Naive B cell (primary cell): ENCODE results near the gene NFE2L1. TPM values are rescaled to one million over a fixed set of nuclear protein-coding genes. Genes with fewer than 3 reads are reported as not detected.
"Not testable (repeated sequence)": the region's sequence is repeated elsewhere in the genome, so short reads cannot be mapped to it uniquely, and the experiment has no call there.

ENCODE experiments used
- ATAC-seq, 2 donors: fragments of 150-1000 bp; cut with Tn5 transposase; 2 replicates each; pipeline ENCODE4 v1.10.0; 2021; ENCODE audit warnings: low read depth in 2 of 2, mild to moderate bottlenecking in 2 of 2, moderate library complexity in 2 of 2
- DNase-seq: peaks from one replicate; pipeline ENCODE4 v3.0.0; 2022
- H3K27ac Mint-ChIP-seq, 6 donors: one replicate each; pipeline ENCODE4 v1.8.0; 2020 to 2022; ENCODE audit warnings: mild to moderate bottlenecking in 6 of 6, mixed read lengths in 6 of 6, moderate library complexity in 5 of 6, inconsistent platforms in 2 of 6
- H3K27me3 Mint-ChIP-seq, 3 donors: one replicate each; pipeline ENCODE4 v1.8.0; 2021 to 2022; ENCODE audit warnings: mixed read lengths in 3 of 3, mild to moderate bottlenecking in 1 of 3
- H3K36me3 Mint-ChIP-seq, 2 donors: one replicate each; pipeline ENCODE4 v1.8.0; 2020 to 2022; ENCODE audit warnings: mixed read lengths in 2 of 2, inconsistent platforms in 1 of 2, mild to moderate bottlenecking in 1 of 2
- H3K4me1 Mint-ChIP-seq, 3 donors: one replicate each; pipeline ENCODE4 v1.8.0; 2020 to 2022; ENCODE audit warnings: mixed read lengths in 3 of 3, inconsistent platforms in 1 of 3, mild to moderate bottlenecking in 1 of 3, moderate library complexity in 1 of 3
- H3K4me3 Mint-ChIP-seq, 8 donors: one replicate each; pipeline ENCODE4 v1.8.0; 2020 to 2022; ENCODE audit warnings: mild to moderate bottlenecking in 8 of 8, mixed read lengths in 8 of 8, moderate library complexity in 8 of 8, inconsistent platforms in 2 of 8
- H3K9me3 Mint-ChIP-seq, 7 donors: one replicate each; pipeline ENCODE4 v1.8.0; 2020 to 2022; ENCODE audit warnings: mixed read lengths in 7 of 7, mild to moderate bottlenecking in 5 of 7, inconsistent platforms in 2 of 7, moderate library complexity in 1 of 7
- polyA plus RNA-seq, 6 donors: library from polyadenylated mRNA; unstranded; fragments of 300-500 nt; fragmentation: Illumina TruSeq; gene quantifications; one replicate each; pipeline ENCODE4 v1.2.3, GENCODE V29; 2021; ENCODE audit warnings: low read depth in 6 of 6

NFE2L1 gene
- polyA plus RNA-seq, 6 donors from 2014 or later = 1.3 to 10.5 (median 6.7) TPM

DNA sequence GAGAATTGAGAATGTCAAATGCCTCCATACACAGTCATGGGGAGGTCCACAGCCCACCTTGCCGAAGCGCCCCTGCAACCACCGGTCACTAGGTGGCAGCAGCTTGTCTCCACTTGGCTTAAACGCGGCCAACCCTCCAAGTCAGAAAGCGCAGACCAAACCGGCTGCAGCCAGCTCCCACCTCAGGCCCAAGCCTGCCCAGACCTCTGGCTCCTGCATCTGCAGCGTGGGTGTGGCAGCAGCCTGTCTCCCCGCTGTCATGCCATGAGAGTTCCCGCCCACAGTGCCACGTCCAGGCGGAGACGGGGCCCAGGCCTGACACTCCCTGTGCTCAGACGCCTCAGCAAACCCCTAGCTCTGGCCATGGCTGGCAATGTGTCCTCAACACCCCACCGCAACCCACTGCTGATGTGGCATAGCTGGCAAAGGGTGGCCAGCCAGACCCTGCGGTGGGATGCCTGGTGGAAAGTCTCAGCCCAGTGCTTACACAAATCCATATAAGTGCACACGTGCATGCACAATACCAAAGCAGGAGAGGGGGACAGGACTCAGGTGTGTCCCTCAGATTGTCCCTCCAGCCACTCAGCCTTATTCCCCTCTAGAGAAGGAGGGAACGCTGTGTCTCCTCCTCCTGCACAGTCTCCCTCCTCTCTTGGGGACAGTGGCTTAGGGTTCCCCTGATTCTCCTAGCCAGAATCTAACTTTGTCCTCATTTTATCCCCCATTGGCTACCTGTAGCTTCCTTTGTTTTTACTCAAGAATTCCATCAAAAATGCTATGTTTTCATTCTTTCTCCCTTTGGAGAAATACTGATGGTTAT lies 21.4 kb upstream of the NFE2L1 start:
- Mint-ChIP-seq H3K4me1 (peaks cover 24 to 43% (median 28%) of the 10 kb centered on the region in 3 donors), H3K27me3 (peaks cover 21 to 56% (median 54%) of the 10 kb centered on the region in 3 donors), H3K4me3 (peak overlapping the region in 6 of 8 donors; percentile 53 to 89 (median 64)), H3K36me3 (no peaks in the 10 kb centered on the region), H3K9me3 (peaks cover 0 to 2% (median 0%) of the 10 kb centered on the region in 7 donors), H3K27ac (peak overlapping the region in 1 of 6 donors; percentile 17)
- peak; percentile 25 to 29 for ATAC-seq
- peak; percentile 71 for DNase-seq

DNA sequence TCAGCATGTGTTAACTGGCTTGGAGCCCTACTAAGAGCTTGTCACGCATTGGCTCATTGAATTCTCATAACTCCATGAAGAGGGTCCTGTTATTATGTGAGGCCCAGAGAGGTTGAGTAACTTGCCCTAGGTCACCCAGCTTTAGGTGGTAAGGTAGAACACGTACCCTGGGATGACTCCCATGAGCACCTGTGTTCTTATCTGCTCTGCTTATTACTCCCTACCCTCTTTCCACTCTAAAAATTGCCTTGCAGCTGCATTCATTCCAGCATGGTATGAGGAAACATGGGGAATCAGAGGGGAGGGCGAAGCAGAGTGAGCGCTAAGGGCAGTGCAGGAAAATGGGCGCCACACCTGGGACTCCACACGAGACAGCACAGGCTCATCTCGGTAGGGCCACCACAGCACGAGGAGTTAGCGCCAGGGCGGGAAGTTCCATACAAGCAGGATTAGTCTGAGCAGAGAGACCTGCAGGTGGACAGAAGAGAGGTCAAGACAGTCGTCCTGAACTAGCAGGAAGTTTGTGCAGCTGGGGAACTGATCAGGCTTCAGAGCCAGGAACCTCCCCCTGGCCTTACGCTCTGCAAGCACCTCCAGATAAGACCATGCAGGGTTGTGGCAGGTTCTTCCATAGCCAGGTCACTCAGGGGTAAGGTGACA lies 20.7 kb upstream of the NFE2L1 start:
- H3K9me3 Mint-ChIP-seq = peaks cover 0 to 2% (median 0%) of the 10 kb centered on the region in 7 donors
- H3K36me3 Mint-ChIP-seq = no peaks in the 10 kb centered on the region
- no peak overlapping the region for H3K4me3 Mint-ChIP-seq
- H3K27ac Mint-ChIP-seq = peak overlapping the region in 1 of 6 donors; percentile 17
- H3K27me3 Mint-ChIP-seq = peaks cover 18 to 59% (median 55%) of the 10 kb centered on the region in 3 donors
- H3K4me1 Mint-ChIP-seq = peaks cover 24 to 43% (median 28%) of the 10 kb centered on the region in 3 donors
- DNase-seq (no peak), ATAC-seq (no peak)

DNA sequence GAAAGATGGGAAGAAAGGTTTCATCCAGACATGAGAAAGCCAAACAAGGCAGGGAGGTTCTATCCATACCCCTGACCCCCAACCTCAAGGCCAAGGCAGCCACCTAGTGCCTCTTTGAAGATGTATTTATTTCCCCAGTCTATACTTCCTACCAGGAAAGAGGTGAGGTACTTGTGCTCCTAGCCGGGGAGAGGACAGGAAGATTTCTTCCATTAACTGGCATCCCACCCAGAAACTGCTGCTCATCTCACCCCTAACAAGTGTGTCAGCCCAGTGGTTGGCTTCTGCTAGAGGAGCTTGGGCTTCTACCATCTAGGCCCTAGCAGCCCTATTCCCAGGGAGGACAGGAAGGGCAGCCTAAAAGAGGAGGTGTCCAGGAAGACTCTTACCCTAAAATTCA lies 19.4 kb upstream of the NFE2L1 start:
- ATAC-seq (no peak), DNase-seq (no peak)
- Mint-ChIP-seq H3K9me3 (no peaks in the 10 kb centered on the region), H3K27ac (no peak overlapping the region), H3K27me3 (peaks cover 21 to 60% (median 59%) of the 10 kb centered on the region in 3 donors), H3K36me3 (no peaks in the 10 kb centered on the region), H3K4me1 (peaks cover 20 to 33% (median 27%) of the 10 kb centered on the region in 3 donors), H3K4me3 (no peak overlapping the region)

DNA sequence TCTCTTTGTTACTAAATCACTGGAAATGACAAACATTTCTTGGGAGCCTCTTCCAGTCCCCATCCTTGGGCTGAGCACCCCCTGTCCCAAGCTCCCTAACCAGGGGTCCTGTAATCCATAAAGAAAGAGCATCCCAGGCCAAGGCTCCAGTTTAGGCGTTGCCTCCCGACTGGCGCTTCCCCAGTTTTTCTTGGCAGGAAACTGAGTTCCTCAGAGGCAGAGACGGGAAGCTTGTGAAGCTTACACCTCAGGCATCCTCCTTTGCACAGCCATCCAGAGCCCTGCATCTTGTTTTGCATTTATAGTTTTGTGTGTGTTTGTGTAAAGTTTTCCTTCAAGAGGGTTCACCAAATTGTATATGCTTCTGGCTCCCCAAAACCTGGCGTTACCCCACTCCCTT lies 17.6 kb upstream of the NFE2L1 start:
- Mint-ChIP-seq H3K27ac (no peak overlapping the region), H3K4me3 (peak overlapping the region in 1 of 8 donors; percentile 6), H3K4me1 (peaks cover 5 to 17% (median 13%) of the 10 kb centered on the region in 3 donors), H3K36me3 (no peaks in the 10 kb centered on the region), H3K27me3 (peaks cover 15 to 61% (median 61%) of the 10 kb centered on the region in 3 donors), H3K9me3 (no peaks in the 10 kb centered on the region)
- ATAC-seq (no peak), DNase-seq (no peak)

DNA sequence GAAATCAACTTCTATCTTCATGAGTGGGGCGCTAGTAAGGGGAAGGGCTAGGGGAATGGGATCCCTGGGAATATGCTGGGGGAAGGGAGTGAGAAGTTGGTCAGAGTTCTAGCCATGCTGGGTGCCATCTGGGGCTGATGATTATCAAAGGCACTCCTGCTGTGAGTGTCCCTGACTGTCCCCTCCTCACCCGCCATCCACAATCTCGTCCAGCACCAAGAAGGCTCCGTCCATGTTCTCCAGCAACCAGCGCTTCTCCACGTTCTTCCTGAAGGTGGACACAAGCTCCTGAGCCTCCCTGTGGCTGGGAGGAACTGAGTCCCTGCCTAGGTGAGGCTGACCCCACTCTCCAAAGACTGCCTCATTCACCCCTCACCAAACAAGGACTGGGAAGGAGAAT lies 16.2 kb upstream of the NFE2L1 start:
- Mint-ChIP-seq H3K27me3 (peaks cover 17 to 66% (median 61%) of the 10 kb centered on the region in 3 donors), H3K27ac (no peak overlapping the region), H3K4me1 (peaks cover 3 to 8% (median 3%) of the 10 kb centered on the region in 3 donors), H3K36me3 (no peaks in the 10 kb centered on the region), H3K9me3 (no peaks in the 10 kb centered on the region), H3K4me3 (peak overlapping the region in 1 of 8 donors; percentile 23)
- no peak for ATAC-seq
- no peak for DNase-seq

DNA sequence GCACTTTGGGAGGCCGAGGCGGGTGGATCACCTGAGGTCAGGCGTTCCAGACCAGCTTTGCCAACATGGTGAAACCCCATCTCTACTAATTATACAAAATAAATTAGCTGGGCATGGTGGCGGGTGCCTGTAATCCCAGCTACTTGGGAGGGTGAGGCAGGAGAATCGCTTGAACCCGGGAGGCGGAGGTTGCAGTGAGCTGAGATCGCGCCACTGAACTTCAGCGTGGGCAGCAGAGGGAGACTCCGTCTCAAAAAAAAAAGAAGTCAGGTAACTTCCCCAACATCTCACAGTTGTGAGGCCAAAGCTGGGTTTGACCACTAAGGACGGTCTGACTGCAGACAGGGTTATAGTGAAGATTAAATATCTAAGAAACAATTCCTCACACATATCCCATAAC lies 13.4 kb upstream of the NFE2L1 start:
- H3K4me1 Mint-ChIP-seq = peaks cover 13 to 15% (median 13%) of the 10 kb centered on the region in 3 donors
- ATAC-seq, DNase-seq, H3K4me3 Mint-ChIP-seq, H3K36me3 Mint-ChIP-seq, H3K27ac Mint-ChIP-seq, H3K9me3 Mint-ChIP-seq: not testable (repeated sequence)
- H3K27me3 Mint-ChIP-seq = peaks cover 21 to 53% (median 51%) of the 10 kb centered on the region in 3 donors

DNA sequence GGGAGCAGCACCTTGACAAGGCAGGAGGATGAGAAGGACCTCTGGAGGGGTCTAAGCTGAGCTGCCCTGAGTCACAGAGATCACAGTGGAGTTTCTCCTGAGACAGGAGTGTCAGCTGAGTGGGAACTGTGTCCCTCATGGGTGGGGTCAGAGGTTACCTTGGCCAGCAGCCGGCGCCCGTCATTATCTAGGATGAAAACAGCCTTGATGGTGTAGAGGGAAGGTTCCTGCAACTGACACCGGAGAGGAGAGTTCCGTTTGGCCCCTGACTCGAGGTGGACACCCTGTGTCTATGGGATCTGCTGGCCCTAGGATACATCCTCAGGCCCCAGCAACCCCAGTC lies 11.5 kb upstream of the NFE2L1 start:
- peaks cover 21 to 35% (median 35%) of the 10 kb centered on the region in 3 donors for H3K27me3 Mint-ChIP-seq
- no peak for ATAC-seq
- H3K27ac Mint-ChIP-seq = peak overlapping the region in 2 of 6 donors; percentile 71 to 85
- H3K9me3 Mint-ChIP-seq = no peaks in the 10 kb centered on the region
- H3K36me3 Mint-ChIP-seq = no peaks in the 10 kb centered on the region
- no peak for DNase-seq
- H3K4me3 Mint-ChIP-seq = peak overlapping the region; percentile 83 to 95 (median 89)
- H3K4me1 Mint-ChIP-seq = peaks cover 13 to 15% (median 13%) of the 10 kb centered on the region in 3 donors

GRCh38 chr17:48037036-48037837 lies 10.9 kb upstream of the NFE2L1 start, which contains the start of gene COPZ2:
Gene COPZ2, minus strand, starts transcription at chr17:48037797. Its CDS starts 20 bp downstream, at chr17:48037777.
- Mint-ChIP-seq H3K4me3 (peak within 1 kb of the TSS; percentile 89 to 95 (median 91)), H3K27ac (peak within 1 kb of the TSS in 4 of 6 donors; percentile 70 to 89 (median 78)), H3K9me3 (no peaks in the 10 kb centered on the region), H3K36me3 (no peaks in the 10 kb centered on the region), H3K27me3 (peaks cover 21 to 29% (median 29%) of the 10 kb centered on the region in 3 donors), H3K4me1 (peaks cover 13 to 15% (median 13%) of the 10 kb centered on the region in 3 donors)
- ATAC-seq = peak; percentile 95 to 97
- peak; percentile 61 for DNase-seq

DNA sequence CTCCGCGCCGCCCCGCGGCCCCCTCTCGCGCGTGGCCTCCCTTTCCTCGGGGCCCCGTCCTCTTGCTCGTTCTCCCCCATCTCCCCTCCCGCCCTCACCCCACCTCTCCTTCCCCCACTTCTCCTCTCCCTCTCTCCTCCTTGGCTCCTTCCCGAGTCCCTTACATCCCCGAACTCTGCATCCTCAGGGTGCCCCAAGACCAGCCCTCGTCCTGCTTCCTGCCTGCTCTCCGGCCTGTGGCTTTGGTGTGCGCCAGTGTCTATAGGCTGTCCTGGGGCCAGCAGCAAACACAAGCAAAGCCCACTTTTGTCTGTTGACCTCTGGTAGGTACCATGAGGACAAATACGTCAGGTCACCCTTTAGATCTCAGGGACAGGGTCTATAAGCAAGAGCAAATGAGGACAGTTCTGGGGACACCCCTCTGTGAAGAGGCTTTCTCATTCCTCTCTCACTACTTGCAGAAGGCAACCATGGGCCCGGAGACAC lies 10.3 kb upstream of the NFE2L1 start:
- peak overlapping the region in 4 of 6 donors; percentile 70 to 89 (median 78) for H3K27ac Mint-ChIP-seq
- ATAC-seq = no peak

DNA sequence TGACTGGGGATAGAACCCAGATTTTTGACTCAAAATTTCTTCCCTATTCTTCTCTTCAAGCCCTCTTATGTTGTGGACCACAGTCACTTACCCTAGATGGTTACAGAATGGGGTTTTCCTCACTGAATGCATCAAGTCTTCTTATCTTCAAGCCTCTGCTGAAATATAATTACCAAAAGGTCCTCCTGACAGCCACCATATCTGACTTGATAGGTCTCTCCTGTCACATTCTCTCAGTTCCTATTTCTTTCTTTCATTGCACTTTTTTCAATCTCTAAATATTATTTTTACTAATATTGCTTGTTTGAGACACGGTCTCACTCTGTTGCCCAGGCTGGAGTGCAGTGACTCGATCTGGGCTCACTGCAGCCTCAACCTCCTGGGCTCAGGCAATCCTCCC lies 9.5 kb upstream of the NFE2L1 start:
- peak overlapping the region in 7 of 8 donors; percentile 65 to 95 (median 91) for H3K4me3 Mint-ChIP-seq
- H3K27ac Mint-ChIP-seq = no peak overlapping the region
- ATAC-seq (no peak), DNase-seq (no peak)
- H3K27me3 Mint-ChIP-seq = peaks cover 10 to 15% (median 14%) of the 10 kb centered on the region in 3 donors
- no peaks in the 10 kb centered on the region for H3K36me3 Mint-ChIP-seq
- H3K9me3 Mint-ChIP-seq = no peaks in the 10 kb centered on the region
- H3K4me1 Mint-ChIP-seq = peaks cover 13 to 15% (median 13%) of the 10 kb centered on the region in 3 donors

More for the DNA sequence above, 10.3 kb upstream of the NFE2L1 start:
- H3K9me3 Mint-ChIP-seq = no peaks in the 10 kb centered on the region
- peak overlapping the region; percentile 65 to 95 (median 91) for H3K4me3 Mint-ChIP-seq
- H3K4me1 Mint-ChIP-seq = peaks cover 13 to 15% (median 13%) of the 10 kb centered on the region in 3 donors
- DNase-seq = no peak
- H3K36me3 Mint-ChIP-seq = no peaks in the 10 kb centered on the region
- peaks cover 15 to 23% (median 22%) of the 10 kb centered on the region in 3 donors for H3K27me3 Mint-ChIP-seq

GRCh38 chr17:48043176-48043575 lies 5.0 kb upstream of the NFE2L1 start:
- Mint-ChIP-seq H3K36me3 (no peaks in the 10 kb centered on the region), H3K4me3 (peak overlapping the region in 1 of 8 donors; percentile 31), H3K27me3 (peaks cover under 1 to 5% (median 4%) of the 10 kb centered on the region in 3 donors), H3K4me1 (peaks cover 19 to 29% (median 25%) of the 10 kb centered on the region in 3 donors), H3K27ac (no peak overlapping the region), H3K9me3 (no peaks in the 10 kb centered on the region)
- DNase-seq (no peak), ATAC-seq (no peak)

- no peaks in the 10 kb centered on the region for H3K27me3 Mint-ChIP-seq
- no peaks in the 10 kb centered on the region for H3K9me3 Mint-ChIP-seq
- H3K4me1 Mint-ChIP-seq = peaks cover 30 to 35% (median 31%) of the 10 kb centered on the region in 3 donors
- H3K4me3 Mint-ChIP-seq = peak overlapping the region in 2 of 8 donors; percentile 38 to 53
- no peak for DNase-seq
- peak overlapping the region in 1 of 6 donors; percentile 78 for H3K27ac Mint-ChIP-seq
- no peak for ATAC-seq
- H3K36me3 Mint-ChIP-seq = no peaks in the 10 kb centered on the region
Observed at GRCh38 chr17:48044851-48045250, 3.3 kb upstream of the NFE2L1 start.
